ENCODE measurements around the gene PRRG2.
"Not testable (repeated sequence)": the region's sequence is repeated elsewhere in the genome, so short reads cannot be mapped to it uniquely, and the experiment has no call there.

Gene PRRG2

GRCh38 chr19:49631610-49632192, 50.6 kb downstream of the PRRG2 start:
- no peak for TF ChIP-seq CTCF (IDR thresholded peaks at IDR 0.05; ENCODE audit: low read depth, low read length, missing control alignments)
- no peak for DNase-seq (ENCODE audit: extremely low read depth, low read depth)
- no peak overlapping the region for H3K4me3 ChIP-seq (replicated peaks; ENCODE audit: low read depth, low read length)

GRCh38 chr19:49632576-49632975, 51.5 kb downstream of the PRRG2 start:
- H3K4me3 ChIP-seq (replicated peaks; ENCODE audit: low read depth, low read length) = no peak overlapping the region
- no peak for DNase-seq (ENCODE audit: extremely low read depth, low read depth)
- no peak for TF ChIP-seq CTCF (IDR thresholded peaks at IDR 0.05; ENCODE audit: low read depth, low read length, missing control alignments)

GRCh38 chr19:49633273-49633672, 52.2 kb downstream of the PRRG2 start:
- not testable (repeated sequence) for H3K4me3 ChIP-seq (replicated peaks; ENCODE audit: low read depth, low read length); DNase-seq (ENCODE audit: extremely low read depth, low read depth)

- no peak for DNase-seq (ENCODE audit: extremely low read depth, low read depth)
- no peak for TF ChIP-seq CTCF (IDR thresholded peaks at IDR 0.05; ENCODE audit: low read depth, low read length, missing control alignments)
- no peak overlapping the region for H3K4me3 ChIP-seq (replicated peaks; ENCODE audit: low read depth, low read length)
Observed at GRCh38 chr19:49635530-49636232, 54.6 kb downstream of the PRRG2 start.

GRCh38 chr19:49636233-49636932, 55.3 kb downstream of the PRRG2 start:
- no peak for TF ChIP-seq CTCF (IDR thresholded peaks at IDR 0.05; ENCODE audit: low read depth, low read length, missing control alignments)
- no peak overlapping the region for H3K4me3 ChIP-seq (replicated peaks; ENCODE audit: low read depth, low read length)
- DNase-seq (ENCODE audit: extremely low read depth, low read depth) = no peak

- peak overlapping the region; percentile 35 for H3K4me3 ChIP-seq (replicated peaks; ENCODE audit: low read depth, low read length)
- DNase-seq (ENCODE audit: extremely low read depth, low read depth) = peak; percentile 50
- no peak for TF ChIP-seq CTCF (IDR thresholded peaks at IDR 0.05; ENCODE audit: low read depth, low read length, missing control alignments)
Observed at GRCh38 chr19:49637821-49638738, 57.0 kb downstream of the PRRG2 start.

Measured in HFF-Myc (cell line).